ENCODE results near the gene VSIR.
A peak's percentile ranks its signal among the peaks of the same experiment; 100 is the strongest.

Gene VSIR

GRCh38 chr10:71727105-71727737 is 46.1 kb downstream of the VSIR start:
- DNase-seq: peak; percentile 77

- DNase-seq: peak; percentile 75
These were observed 46.7 kb downstream of the VSIR start for GRCh38 chr10:71726580-71727104.

- DNase-seq: peak; percentile 90
These were observed 47.2 kb downstream of the VSIR start for GRCh38 chr10:71725998-71726579.

GRCh38 chr10:71725249-71725648 is 48.1 kb downstream of the VSIR start:
- DNase-seq: no peak

- DNase-seq: no peak
These were observed 48.8 kb downstream of the VSIR start for GRCh38 chr10:71724539-71724938.

GRCh38 chr10:71723311-71723710 is 50.0 kb downstream of the VSIR start:
- DNase-seq: no peak

- DNase-seq: no peak
These were observed 50.5 kb downstream of the VSIR start for GRCh38 chr10:71722849-71723248.

GRCh38 chr10:71721313-71721712 is 52.0 kb downstream of the VSIR start:
- DNase-seq: no peak

- no peak for DNase-seq
These were observed 53.0 kb downstream of the VSIR start for GRCh38 chr10:71720288-71720687.

GRCh38 chr10:71719464-71720201 is 53.7 kb downstream of the VSIR start, which contains the start of gene C10orf105:
TSS of gene C10orf105 (minus strand) at chr10:71719778. CDS start at chr10:71716337, 3,441 bp downstream.
- no peak for DNase-seq

- no peak for DNase-seq
These were observed 54.3 kb downstream of the VSIR start for GRCh38 chr10:71719042-71719441.

- no peak for DNase-seq
These were observed 55.1 kb downstream of the VSIR start for GRCh38 chr10:71718165-71718698.

GRCh38 chr10:71717551-71717951 is 55.8 kb downstream of the VSIR start:
- DNase-seq: no peak

GRCh38 chr10:71717056-71717455 is 56.3 kb downstream of the VSIR start:
- DNase-seq: no peak

GRCh38 chr10:71716426-71716825 is 56.9 kb downstream of the VSIR start:
- no peak for DNase-seq

GRCh38 chr10:71715860-71716259 is 57.5 kb downstream of the VSIR start:
- no peak for DNase-seq

- DNase-seq: no peak
These were observed 58.3 kb downstream of the VSIR start for GRCh38 chr10:71715026-71715425.

- no peak for DNase-seq
These were observed 58.7 kb downstream of the VSIR start for GRCh38 chr10:71714592-71714991.

- DNase-seq: no peak
These were observed 59.3 kb downstream of the VSIR start for GRCh38 chr10:71714031-71714410.

GRCh38 chr10:71713135-71714030 is 59.9 kb downstream of the VSIR start:
- DNase-seq: peak; percentile 60

- DNase-seq: no peak
These were observed 60.7 kb downstream of the VSIR start for GRCh38 chr10:71712572-71713134.

- no peak for DNase-seq
These were observed 61.1 kb downstream of the VSIR start for GRCh38 chr10:71712170-71712569.
